Activated CD4-positive, alpha-beta memory T cell treated with anti-CD3 and anti-CD28 coated beads, Interleukin-2, amount 10 ng/mL, durations not matched to agents 7 days and 5 days (primary cell): ENCODE data around the gene HHATL. TPM values are rescaled to one million over a fixed set of nuclear protein-coding genes. Genes with fewer than 3 reads are reported as not detected.

Experiments used
- CTCF ChIA-PET: fragments of 350-600 bp; sonication (Branson Sonifier 250); formaldehyde crosslinking; loops from one replicate; lab custom pipeline; 2021; ENCODE audit warnings: antibody characterized with exemption, inconsistent platforms; lab: Charles Lee
- POLR2A ChIA-PET: fragments of 350-600 bp; sonication (Branson Sonifier 250); formaldehyde crosslinking; loops from one replicate; lab custom pipeline; 2021; ENCODE audit warnings: antibody characterized with exemption; lab: Charles Lee
- DNase-seq: peaks from one replicate; pipeline ENCODE4 v3.0.0-alpha.2; 2020
- H3K27ac Mint-ChIP-seq: one replicate; pipeline ENCODE4 v1.8.0; 2021; ENCODE audit warnings: mild to moderate bottlenecking, mixed read lengths
- H3K27me3 Mint-ChIP-seq: one replicate; pipeline ENCODE4 v1.8.0; 2021; ENCODE audit warnings: mixed read lengths
- H3K36me3 Mint-ChIP-seq: one replicate; pipeline ENCODE4 v1.8.0; 2021; ENCODE audit warnings: low read depth, mixed read lengths
- H3K4me1 Mint-ChIP-seq: one replicate; pipeline ENCODE4 v1.8.0; 2021; ENCODE audit warnings: mixed read lengths
- H3K4me3 Mint-ChIP-seq: one replicate; pipeline ENCODE4 v1.8.0; 2021; ENCODE audit warnings: mild to moderate bottlenecking, mixed read lengths
- H3K9me3 Mint-ChIP-seq: one replicate; pipeline ENCODE4 v1.8.0; 2021; ENCODE audit warnings: mixed read lengths
- total RNA-seq, 2 experiments: library from RNA; stranded (reverse); gene quantifications; one replicate each; pipeline ENCODE4 v1.2.3, GENCODE V29; 2021

The HHATL gene
- total RNA-seq, 2 experiments from 2014 or later = 0.25 TPM; not detected in 1

- H3K27me3 Mint-ChIP-seq = peaks cover 10% of the 10 kb centered on the region
- ChIA-PET CTCF (interaction anchor here (0.8 kb wide), 1 partner anchor 98 kb away, joined by 3 read pairs; no protein-coding TSS in a partner anchor), POLR2A (no interaction called here)
- no peak overlapping the region for H3K4me3 Mint-ChIP-seq
- H3K9me3 Mint-ChIP-seq = no peaks in the 10 kb centered on the region
- H3K4me1 Mint-ChIP-seq = peaks cover 19% of the 10 kb centered on the region
- DNase-seq = no peak
- H3K27ac Mint-ChIP-seq = no peak overlapping the region
- H3K36me3 Mint-ChIP-seq = no peaks in the 10 kb centered on the region
Observed at GRCh38 chr3:42656680-42657610, 45.7 kb downstream of the HHATL start.

GRCh38 chr3:42655980-42656679, 46.5 kb downstream of the HHATL start:
- Mint-ChIP-seq H3K9me3 (no peaks in the 10 kb centered on the region), H3K4me1 (peaks cover 21% of the 10 kb centered on the region), H3K4me3 (no peak overlapping the region), H3K36me3 (no peaks in the 10 kb centered on the region), H3K27me3 (peaks cover 10% of the 10 kb centered on the region), H3K27ac (no peak overlapping the region)
- CTCF ChIA-PET = no interaction called here
- no peak for DNase-seq
- POLR2A ChIA-PET = no interaction called here

- no peaks in the 10 kb centered on the region for H3K36me3 Mint-ChIP-seq
- no peak overlapping the region for H3K4me3 Mint-ChIP-seq
- ChIA-PET CTCF (no interaction called here), POLR2A (no interaction called here)
- peaks cover 22% of the 10 kb centered on the region for H3K4me1 Mint-ChIP-seq
- no peak for DNase-seq
- H3K27me3 Mint-ChIP-seq = peaks cover 10% of the 10 kb centered on the region
- no peaks in the 10 kb centered on the region for H3K9me3 Mint-ChIP-seq
- no peak overlapping the region for H3K27ac Mint-ChIP-seq
Observed at GRCh38 chr3:42655331-42655888, 47.2 kb downstream of the HHATL start.

- POLR2A ChIA-PET = interaction anchor here (1.6 to 2.9 kb wide), 2 partner anchors 54 to 90 kb away, joined by 4 to 12 read pairs; partner anchors contain the start of gene NKTR
- Mint-ChIP-seq H3K4me3 (peak overlapping the region; percentile 10), H3K4me1 (peaks cover 22% of the 10 kb centered on the region), H3K27me3 (peaks cover 10% of the 10 kb centered on the region), H3K36me3 (peaks cover 1% of the 10 kb centered on the region), H3K27ac (no peak overlapping the region), H3K9me3 (no peaks in the 10 kb centered on the region)
- CTCF ChIA-PET = no interaction called here
- no peak for DNase-seq
Observed at GRCh38 chr3:42654331-42655201, 48.0 kb downstream of the HHATL start.

GRCh38 chr3:42653560-42654330, 48.9 kb downstream of the HHATL start, which contains the start of gene ZBTB47:
Gene ZBTB47, plus strand, starts transcription at chr3:42653697. Its CDS starts 4,659 bp downstream, at chr3:42658356.
- no peak within 1 kb of the TSS for H3K27ac Mint-ChIP-seq
- POLR2A ChIA-PET = interaction anchor here (1.6 to 2.9 kb wide), 3 partner anchors 12 to 91 kb away, joined by 4 to 12 read pairs (median 12); partner anchors contain the start of gene NKTR
- H3K9me3 Mint-ChIP-seq = no peaks in the 10 kb centered on the region
- CTCF ChIA-PET = no interaction called here
- H3K4me1 Mint-ChIP-seq = peaks cover 24% of the 10 kb centered on the region
- H3K36me3 Mint-ChIP-seq = peaks cover 9% of the 10 kb centered on the region
- DNase-seq = no peak
- peaks cover 10% of the 10 kb centered on the region for H3K27me3 Mint-ChIP-seq
- H3K4me3 Mint-ChIP-seq = peak within 1 kb of the TSS; percentile 74

- peaks cover 24% of the 10 kb centered on the region for H3K4me1 Mint-ChIP-seq
- ChIA-PET CTCF (interaction anchor here (1.6 to 1.7 kb wide), 2 partner anchors 10 to 93 kb away, joined by 3 to 7 read pairs; no protein-coding TSS in a partner anchor), POLR2A (interaction anchor here (1.0 to 2.9 kb wide), 4 partner anchors 12 to 72 kb away, joined by 3 to 12 read pairs (median 8); partner anchors contain the start of genes NKTR and SEC22C)
- no peak overlapping the region for H3K27ac Mint-ChIP-seq
- no peak for DNase-seq
- no peaks in the 10 kb centered on the region for H3K9me3 Mint-ChIP-seq
- H3K36me3 Mint-ChIP-seq = peaks cover 9% of the 10 kb centered on the region
- H3K27me3 Mint-ChIP-seq = peaks cover 10% of the 10 kb centered on the region
- peak overlapping the region; percentile 74 for H3K4me3 Mint-ChIP-seq
Observed at GRCh38 chr3:42653303-42653559, 49.4 kb downstream of the HHATL start.

GRCh38 chr3:42652611-42653302, 49.8 kb downstream of the HHATL start:
- POLR2A ChIA-PET = interaction anchor here (1.0 to 2.9 kb wide), 5 partner anchors 11 to 71 kb away, joined by 3 to 12 read pairs (median 5); partner anchors contain the start of genes NKTR and SEC22C
- Mint-ChIP-seq H3K4me1 (peaks cover 24% of the 10 kb centered on the region), H3K4me3 (peak overlapping the region; percentile 74), H3K9me3 (no peaks in the 10 kb centered on the region), H3K36me3 (peaks cover 9% of the 10 kb centered on the region), H3K27me3 (peaks cover 10% of the 10 kb centered on the region), H3K27ac (no peak overlapping the region)
- CTCF ChIA-PET = interaction anchor here (1.2 to 1.7 kb wide), 4 partner anchors 9 to 95 kb away, joined by 3 to 7 read pairs (median 5); no protein-coding TSS in a partner anchor
- DNase-seq = peak; percentile 38

- H3K27ac Mint-ChIP-seq = no peak overlapping the region
- CTCF ChIA-PET = interaction anchor here (1.2 to 1.7 kb wide), 4 partner anchors 9 to 95 kb away, joined by 3 to 7 read pairs (median 5); no protein-coding TSS in a partner anchor
- peaks cover 11% of the 10 kb centered on the region for H3K36me3 Mint-ChIP-seq
- POLR2A ChIA-PET = interaction anchor here (0.9 to 2.9 kb wide), 6 partner anchors 11 to 71 kb away, joined by 3 to 12 read pairs (median 4); partner anchors contain the start of genes NKTR and SEC22C
- no peak for DNase-seq
- no peak overlapping the region for H3K4me3 Mint-ChIP-seq
- H3K9me3 Mint-ChIP-seq = no peaks in the 10 kb centered on the region
- peaks cover 24% of the 10 kb centered on the region for H3K4me1 Mint-ChIP-seq
- peaks cover 10% of the 10 kb centered on the region for H3K27me3 Mint-ChIP-seq
Observed at GRCh38 chr3:42652251-42652610, 50.4 kb downstream of the HHATL start.

- no peaks in the 10 kb centered on the region for H3K9me3 Mint-ChIP-seq
- peaks cover 10% of the 10 kb centered on the region for H3K27me3 Mint-ChIP-seq
- CTCF ChIA-PET = interaction anchor here (1.2 to 1.7 kb wide), 4 partner anchors 8 to 96 kb away, joined by 3 to 7 read pairs (median 5); no protein-coding TSS in a partner anchor
- H3K4me3 Mint-ChIP-seq = no peak overlapping the region
- no peak for DNase-seq
- peaks cover 18% of the 10 kb centered on the region for H3K36me3 Mint-ChIP-seq
- peaks cover 26% of the 10 kb centered on the region for H3K4me1 Mint-ChIP-seq
- H3K27ac Mint-ChIP-seq = no peak overlapping the region
- POLR2A ChIA-PET = interaction anchor here (0.9 to 2.4 kb wide), 3 partner anchors 10 to 68 kb away, joined by 3 to 12 read pairs (median 5); no protein-coding TSS in a partner anchor
Observed at GRCh38 chr3:42651248-42652091, 51.1 kb downstream of the HHATL start.

- Mint-ChIP-seq H3K9me3 (no peaks in the 10 kb centered on the region), H3K4me1 (peaks cover 26% of the 10 kb centered on the region), H3K4me3 (no peak overlapping the region), H3K27me3 (peaks cover 7% of the 10 kb centered on the region), H3K27ac (no peak overlapping the region), H3K36me3 (peaks cover 29% of the 10 kb centered on the region)
- ChIA-PET POLR2A (interaction anchor here (0.9 to 1.1 kb wide), 2 partner anchors 8 to 12 kb away, joined by 3 read pairs; no protein-coding TSS in a partner anchor), CTCF (interaction anchor here (1.1 kb wide), 1 partner anchor 8 kb away, joined by 4 read pairs; no protein-coding TSS in a partner anchor)
- no peak for DNase-seq
Observed at GRCh38 chr3:42649783-42650182, 52.8 kb downstream of the HHATL start.
